IMR-90 (cell line): ENCODE data around the gene USP6NL. TPM values are rescaled to one million over a fixed set of nuclear protein-coding genes. Genes with fewer than 3 reads are reported as not detected.
"Not testable (repeated sequence)": the region's sequence is repeated elsewhere in the genome, so short reads cannot be mapped to it uniquely, and the experiment has no call there.

ENCODE experiments used
- ATAC-seq: fragments of 200-7000 bp; cut with Tn5 transposase; 2 replicates; pipeline ENCODE4 v1.9.1; 2020; ENCODE audit warnings: low read depth, mild to moderate bottlenecking, moderate library complexity
- BruUV-seq: library from RNA; stranded (reverse); fragments of 400-500 nt; replicated peaks from 2 replicates; lab custom pipeline; 2021; lab: Mats Ljungman, UMichigan
- CTCF ChIA-PET: fragments of 300-600 bp; formaldehyde crosslinking; extraction: SDS; loops from one replicate; lab custom pipeline; 2021; ENCODE audit warnings: antibody characterized with exemption; lab: Yijun Ruan, JAX
- POLR2A ChIA-PET: fragments of 300-600 bp; sonication (Branson Sonifier 250); formaldehyde crosslinking; loops from one replicate; lab custom pipeline; 2022; ENCODE audit warnings: antibody characterized with exemption; ENCODE audit not compliant: unreplicated experiment; lab: Charles Lee
- DNase-seq: peaks from one replicate; pipeline ENCODE4 v3.0.0; 2013
- H2AFZ ChIP-seq: replicated peaks from 2 replicates; pipeline ENCODE3; 2013; ENCODE audit warnings: low read length, mild to moderate bottlenecking; ENCODE audit not compliant: poor library complexity
- H2AK5ac ChIP-seq: 2 replicates; pipeline ENCODE4 v1.6.1; 2013; ENCODE audit warnings: low read depth, low read length, inconsistent platforms
- H2AK9ac ChIP-seq: replicated peaks from 2 replicates; pipeline ENCODE3; 2013; ENCODE audit warnings: mild to moderate bottlenecking, low read depth, low read length, moderate library complexity; ENCODE audit not compliant: poor library complexity
- H2BK120ac ChIP-seq: 2 replicates; pipeline ENCODE4 v1.6.1; 2013; ENCODE audit warnings: low read depth, low read length, inconsistent platforms
- H2BK15ac ChIP-seq: 3 replicates; pipeline ENCODE4 v1.6.1; 2013; ENCODE audit warnings: low read depth, low read length, inconsistent platforms
- H2BK20ac ChIP-seq: 2 replicates; pipeline ENCODE4 v1.6.1; 2013; ENCODE audit warnings: low read depth, mild to moderate bottlenecking, inconsistent platforms, low read length, moderate library complexity
- H2BK5ac ChIP-seq: 2 replicates; pipeline ENCODE4 v1.6.1; 2013; ENCODE audit warnings: mild to moderate bottlenecking, low read depth, low read length, inconsistent platforms; ENCODE audit not compliant: poor library complexity, severe bottlenecking
- H3K14ac ChIP-seq: replicated peaks from 2 replicates; pipeline ENCODE4 v1.6.1; 2013; ENCODE audit warnings: low read depth, low read length, inconsistent platforms
- H3K18ac ChIP-seq: 2 replicates; pipeline ENCODE4 v1.6.1; 2013; ENCODE audit warnings: low read depth, low read length, control low read depth
- H3K23ac ChIP-seq: 2 replicates; pipeline ENCODE4 v1.6.1; 2013; ENCODE audit warnings: low read depth, low read length, inconsistent platforms
- H3K27ac ChIP-seq: 2 replicates; pipeline ENCODE4 v1.5.1; 2013; ENCODE audit warnings: mild to moderate bottlenecking, control low read depth, low read length; ENCODE audit not compliant: insufficient read depth
- H3K27me3 ChIP-seq: 2 replicates; pipeline ENCODE4 v1.6.1; 2013; ENCODE audit warnings: low read length; ENCODE audit not compliant: control insufficient read depth, insufficient read depth
- H3K36me3 ChIP-seq: 2 replicates; pipeline ENCODE4 v1.6.1; 2013; ENCODE audit warnings: low read length, mixed read lengths; ENCODE audit not compliant: control insufficient read depth, insufficient read depth
- H3K4ac ChIP-seq: 2 replicates; pipeline ENCODE4 v1.6.1; 2013; ENCODE audit warnings: low read depth, low read length, inconsistent platforms
- H3K4me1 ChIP-seq: 2 replicates; pipeline ENCODE4 v1.6.1; 2013; ENCODE audit warnings: low read length, mixed read lengths; ENCODE audit not compliant: control insufficient read depth, insufficient read depth
- H3K4me2 ChIP-seq: 2 replicates; pipeline ENCODE4 v1.6.1; 2013; ENCODE audit warnings: low read depth, mild to moderate bottlenecking, control low read depth, low read length, moderate library complexity
- H3K4me3 ChIP-seq: 2 replicates; pipeline ENCODE4 v1.5.1; 2013; ENCODE audit warnings: low read depth, mild to moderate bottlenecking, control low read depth, low read length, moderate library complexity; ENCODE audit not compliant: insufficient read depth
- H3K56ac ChIP-seq: 2 replicates; pipeline ENCODE4 v1.6.1; 2013; ENCODE audit warnings: low read length, inconsistent platforms; ENCODE audit not compliant: insufficient read depth; ENCODE audit errors: extremely low read depth
- H3K79me1 ChIP-seq, 2 experiments: 2 replicates each; pipeline ENCODE4 v1.6.1; 2013; ENCODE audit warnings: low read length in 2 of 2, inconsistent platforms in 1 of 2, low read depth in 1 of 2
- H3K9ac ChIP-seq: 2 replicates; pipeline ENCODE4 v1.6.1; 2013; ENCODE audit warnings: low read depth, low read length, control low read depth
- H3K9me1 ChIP-seq: 2 replicates; pipeline ENCODE4 v1.6.1; 2013; ENCODE audit warnings: low read length, inconsistent platforms; ENCODE audit not compliant: insufficient read depth
- H3K9me3 ChIP-seq: 2 replicates; pipeline ENCODE4 v1.6.1; 2013; ENCODE audit warnings: low read length; ENCODE audit not compliant: control insufficient read depth, insufficient read depth
- H4K20me1 ChIP-seq: 2 replicates; pipeline ENCODE4 v1.6.1; 2013; ENCODE audit warnings: low read length, inconsistent platforms; ENCODE audit not compliant: insufficient read depth
- H4K5ac ChIP-seq: 2 replicates; pipeline ENCODE4 v1.6.1; 2013; ENCODE audit warnings: mild to moderate bottlenecking, low read depth, low read length, control low read depth
- H4K8ac ChIP-seq, 2 experiments: 2 replicates each; pipeline ENCODE4 v1.6.1; 2013; ENCODE audit warnings: low read depth in 2 of 2, low read length in 2 of 2, control low read depth in 1 of 2, inconsistent platforms in 1 of 2
- H4K91ac ChIP-seq: 2 replicates; pipeline ENCODE4 v1.6.1; 2013; ENCODE audit warnings: low read depth, low read length, inconsistent platforms; ENCODE audit not compliant: insufficient read depth
- WGBS, 2 experiments: methylation state at CpG; one replicate each; pipeline versions ENCODE4 v1.1.5 to v1.1.7; 2013; ENCODE audit warnings: missing lambda C conversion rate in 2 of 2; ENCODE audit not compliant: insufficient read length in 1 of 2; ENCODE audit errors: extremely low coverage in 2 of 2; 5-methylcytosine and 5-hydroxymethylcytosine counted together
- dilution Hi-C: fragments of 300-500 bp; cut with HindIII; formaldehyde crosslinking; loops from one replicate; pipeline ENCODE4 v1.14.3; 2018; ENCODE audit warnings: low sequenced_read_pairs; ENCODE audit not compliant: unreplicated experiment
- in situ Hi-C: fragments of 300-500 bp; cut with MboI; formaldehyde crosslinking; loops from 3 replicates; pipeline ENCODE4 v1.14.3; 2019; ENCODE audit warnings: low sequenced_read_pairs, inconsistent platforms, mixed read lengths
- intact Hi-C: fragments of 100-400 bp; cut with micrococcal nuclease; formaldehyde crosslinking; loops from 2 replicates; pipeline ENCODE4 v1.10.0; 2022
- polyA plus RNA-seq, 3 experiments: library from polyadenylated mRNA; depleted of rRNA; stranded (reverse); fragments of >200 nt; gene quantifications; 2 replicates each; pipeline ENCODE4 v1.2.3, GENCODE V29; 2012; ENCODE audit warnings: low replicate concordance in 1 of 3
- total RNA-seq: library from RNA; depleted of rRNA; stranded (reverse); fragments of >200 nt; gene quantifications from 2 replicates; pipeline ENCODE4 v1.2.3, GENCODE V29; 2012

Gene USP6NL
- total and polyA plus RNA-seq, 2 of the 4 experiments (the other 2 are of a cell fraction): 7.8 to 9.1 TPM

GRCh38 chr10:11627941-11628340 lies 16.5 kb upstream of the USP6NL start:
- H3K56ac ChIP-seq, H3K18ac ChIP-seq, H3K9ac ChIP-seq, H3K4me1 ChIP-seq, POLR2A ChIA-PET, H4K8ac ChIP-seq, H3K4me2 ChIP-seq, H2AK9ac ChIP-seq, H3K4ac ChIP-seq, H2BK15ac ChIP-seq, H2AFZ ChIP-seq, H2BK20ac ChIP-seq, DNase-seq, H3K9me1 ChIP-seq, dilution Hi-C loops, H2AK5ac ChIP-seq, H2BK5ac ChIP-seq, H3K36me3 ChIP-seq, H3K4me3 ChIP-seq, H3K23ac ChIP-seq, intact Hi-C loops, H4K20me1 ChIP-seq, H4K5ac ChIP-seq, H3K27ac ChIP-seq, H4K91ac ChIP-seq, H3K27me3 ChIP-seq, BruUV-seq, H3K14ac ChIP-seq, H3K79me1 ChIP-seq, ATAC-seq, H2BK120ac ChIP-seq, CTCF ChIA-PET, in situ Hi-C loops, H3K9me3 ChIP-seq: not testable (repeated sequence)
- no CpG with 5 or more reads among the region's 8 CpGs for WGBS, 2 experiments
